Lower leg skin (tissue), 4 donors: ENCODE measurements around the gene ZNF324. TPM values are rescaled to one million over a fixed set of nuclear protein-coding genes. Genes with fewer than 3 reads are reported as not detected.

Experiments used
- DNase-seq, 2 donors: peaks; one replicate each; pipeline ENCODE4 v3.0.0-alpha.2; 2019; ENCODE audit warnings: low spot score in 2 of 2
- H3K4me3 ChIP-seq: fragments of 200-600 bp; sonication (generic); 2 replicates; pipeline ENCODE4 v1.5.1; 2017; ENCODE audit warnings: mild to moderate bottlenecking, low read depth; ENCODE audit not compliant: poor library complexity, severe bottlenecking
- CTCF ChIP-seq, 3 donors: fragments of 450-650 bp; IDR thresholded peaks; one replicate each; pipeline ENCODE4 v1.5.1; 2016; ENCODE audit warnings: antibody characterized with exemption in 3 of 3, mild to moderate bottlenecking in 3 of 3, moderate library complexity in 2 of 3
- POLR2A ChIP-seq, 2 donors: fragments of 450-650 bp; IDR thresholded peaks; one replicate each; pipeline ENCODE4 v1.6.1; 2016 to 2017; ENCODE audit warnings: antibody characterized with exemption in 2 of 2, mild to moderate bottlenecking in 1 of 2, moderate library complexity in 1 of 2
- WGBS, 2 donors: methylation state at CpG; one replicate each; pipeline ENCODE4 v1.1.5; 2018; 5-methylcytosine and 5-hydroxymethylcytosine counted together
- intact Hi-C: fragments of 100-400 bp; cut with DNase I; formaldehyde crosslinking; loops from one replicate; pipeline ENCODE4 v1.15.0; 2023; ENCODE audit warnings: low total_unique reads
- total RNA-seq, 4 donors: library from RNA; depleted of rRNA; stranded (reverse); fragments of >200 nt; gene quantifications; one replicate each; pipeline ENCODE4 v1.1.0, GENCODE V29; 2016

Gene ZNF324
- total RNA-seq, 4 donors from 2014 or later: 23.3 to 32.0 (median 29.4) TPM

GRCh38 chr19:58509731-58510083, 42.8 kb downstream of the ZNF324 start:
- TF ChIP-seq POLR2A (IDR thresholded peaks at IDR 0.05): no peak
- H3K4me3 ChIP-seq: no peak overlapping the region
- intact Hi-C loops: no loop called here
- WGBS, 2 donors: 80 to 84% methylated on average over 11 of the region's 11 CpGs
- no peak for DNase-seq

- WGBS, 2 donors: 81 to 82% methylated on average over 8 of the region's 8 CpGs
- no peak for TF ChIP-seq CTCF (IDR thresholded peaks at IDR 0.05)
- TF ChIP-seq POLR2A (IDR thresholded peaks at IDR 0.05): no peak
- intact Hi-C loops: no loop called here
- no peak overlapping the region for H3K4me3 ChIP-seq
- no peak for DNase-seq
Measured at GRCh38 chr19:58510084-58510862, 43.4 kb downstream of the ZNF324 start.

GRCh38 chr19:58511353-58512208, 44.7 kb downstream of the ZNF324 start, which contains the start of gene SLC27A5:
Gene SLC27A5 (minus strand): TSS chr19:58511992. CDS start chr19:58511955, 37 bp downstream.
- no peak within 1 kb of the TSS for H3K4me3 ChIP-seq
- WGBS, 2 donors: 70 to 79% methylated on average over 2 to 6 of the region's 25 CpGs
- intact Hi-C loops: no loop called here
- TF ChIP-seq CTCF (IDR thresholded peaks at IDR 0.05) (no peak), POLR2A (IDR thresholded peaks at IDR 0.05) (no peak)
- no peak for DNase-seq

DNA sequence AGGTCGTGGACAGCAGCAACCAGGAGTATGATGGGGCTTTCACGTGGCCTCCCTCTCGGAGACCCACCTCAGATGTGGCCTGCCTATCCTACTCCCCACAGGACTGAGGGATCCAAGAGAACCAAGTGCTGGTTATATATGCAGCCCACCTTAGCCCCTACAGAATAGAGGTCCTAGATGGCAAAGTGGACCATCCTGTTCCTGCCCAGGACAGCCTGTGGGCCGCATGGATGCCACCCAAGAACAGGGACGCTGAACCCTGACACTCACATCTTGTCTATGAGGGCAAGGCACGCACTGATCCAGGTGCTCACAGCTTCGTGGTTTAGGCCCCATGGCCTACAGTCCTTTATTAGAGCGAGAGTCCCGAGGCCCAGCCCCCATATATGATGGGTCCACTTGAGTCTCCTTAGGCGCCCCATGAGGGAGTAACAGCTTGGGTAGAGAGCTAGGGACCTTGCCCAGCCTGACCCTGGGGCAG, 46.4 kb downstream of the ZNF324 start:
- H3K4me3 ChIP-seq: no peak overlapping the region
- TF ChIP-seq POLR2A (IDR thresholded peaks at IDR 0.05) (no peak), CTCF (IDR thresholded peaks at IDR 0.05) (no peak)
- no peak for DNase-seq
- 83 to 85% methylated on average over 7 of the region's 10 CpGs for WGBS, 2 donors
- intact Hi-C loops: no loop called here

DNA sequence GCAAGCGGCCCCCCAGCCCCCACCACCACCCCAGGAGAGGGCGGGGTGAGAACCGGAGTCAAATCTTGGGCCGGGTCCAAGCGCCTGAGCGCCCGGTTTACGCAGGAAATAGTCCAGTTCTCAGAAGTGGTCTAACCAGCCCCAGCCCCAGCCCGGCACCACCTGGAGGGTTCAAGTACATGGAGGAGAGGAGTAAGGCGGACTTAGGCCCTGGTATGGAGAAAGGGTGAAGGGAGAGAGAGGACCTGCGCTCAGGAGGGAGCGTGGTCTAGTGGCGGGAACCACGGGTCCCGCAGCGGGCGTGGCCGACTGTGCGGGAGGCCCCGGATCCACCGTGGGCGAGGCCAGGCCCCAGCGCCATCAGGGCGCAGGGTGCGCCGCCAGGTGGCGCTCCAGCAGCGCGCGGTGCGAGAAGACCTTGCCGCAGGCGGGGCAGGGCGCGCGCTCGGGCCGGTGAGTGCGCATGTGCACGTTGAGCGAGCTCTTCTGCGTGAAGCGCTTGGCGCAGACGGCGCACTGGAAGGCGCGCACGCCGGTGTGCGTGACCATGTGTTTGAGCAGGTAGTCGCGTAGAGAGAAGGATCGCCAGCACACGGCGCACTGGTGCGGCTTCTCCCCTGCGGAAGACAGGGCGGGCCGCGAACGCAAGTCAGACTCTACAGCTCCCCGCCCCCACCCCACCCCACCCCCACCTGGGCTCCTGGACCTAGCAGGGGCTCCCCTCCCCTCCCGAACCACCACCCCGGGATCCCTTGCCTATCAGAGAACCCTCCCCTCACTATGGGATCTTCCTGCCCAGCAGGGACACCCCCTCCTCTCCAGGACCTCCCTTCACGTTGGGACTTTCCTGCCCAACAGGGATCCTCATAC, 47.0 kb downstream of the ZNF324 start:
- TF ChIP-seq POLR2A (IDR thresholded peaks at IDR 0.05): no peak
- no peak for TF ChIP-seq CTCF (IDR thresholded peaks at IDR 0.05)
- no peak overlapping the region for H3K4me3 ChIP-seq
- intact Hi-C loops: no loop called here
- WGBS, 2 donors: 24 to 28% methylated on average over 42 of the region's 66 CpGs
- DNase-seq: peak; percentile 63 to 96
